ENCODE results near the gene COL19A1.

- TF ChIP-seq CTCF (IDR thresholded peaks at IDR 0.05) = no peak
- no peak for TF ChIP-seq POLR2A (IDR thresholded peaks at IDR 0.05)
Measured at GRCh38 chr6:69915346-69915745, 49.0 kb downstream of the COL19A1 start.
